Middle frontal gyrus (tissue), 1 donor: ENCODE data around the gene EIF5B.

Experiments
- DNase-seq: peaks from one replicate; pipeline ENCODE4 v3.0.0-alpha.2; 2015; ENCODE audit warnings: low spot score; ENCODE audit errors: extremely low spot score

Gene EIF5B

GRCh38 chr2:99373144-99373543, 36.0 kb downstream of the EIF5B start:
- DNase-seq = no peak

GRCh38 chr2:99374747-99375146, 37.6 kb downstream of the EIF5B start:
- DNase-seq = no peak

GRCh38 chr2:99376254-99376864, 39.2 kb downstream of the EIF5B start:
- DNase-seq = no peak

GRCh38 chr2:99377879-99378278, 40.7 kb downstream of the EIF5B start:
- DNase-seq = no peak

- no peak for DNase-seq
Observed at GRCh38 chr2:99380376-99381010, 43.3 kb downstream of the EIF5B start.

GRCh38 chr2:99382143-99382542, 45.0 kb downstream of the EIF5B start:
- DNase-seq = no peak

- DNase-seq = no peak
Observed at GRCh38 chr2:99386011-99386410, 48.8 kb downstream of the EIF5B start.

- no peak for DNase-seq
Observed at GRCh38 chr2:99388892-99389291, 51.7 kb downstream of the EIF5B start.

GRCh38 chr2:99389371-99389770, 52.2 kb downstream of the EIF5B start:
- DNase-seq = no peak

GRCh38 chr2:99389946-99390345, 52.8 kb downstream of the EIF5B start:
- DNase-seq = no peak

- DNase-seq = no peak
Observed at GRCh38 chr2:99395589-99396130, 58.5 kb downstream of the EIF5B start.

- no peak for DNase-seq
Observed at GRCh38 chr2:99397266-99397920, 60.2 kb downstream of the EIF5B start.

- DNase-seq = no peak
Observed at GRCh38 chr2:99398303-99398702, 61.1 kb downstream of the EIF5B start.

- no peak for DNase-seq
Observed at GRCh38 chr2:99399063-99399462, 61.9 kb downstream of the EIF5B start.

- no peak for DNase-seq
Observed at GRCh38 chr2:99399795-99400194, 62.6 kb downstream of the EIF5B start.

GRCh38 chr2:99401841-99402240, 64.7 kb downstream of the EIF5B start:
- DNase-seq = no peak

- no peak for DNase-seq
Observed at GRCh38 chr2:99403084-99403483, 65.9 kb downstream of the EIF5B start.

- DNase-seq = no peak
Observed at GRCh38 chr2:99403524-99403923, 66.3 kb downstream of the EIF5B start.

GRCh38 chr2:99404039-99404796, 67.0 kb downstream of the EIF5B start:
- DNase-seq = no peak

GRCh38 chr2:99404797-99405669, 67.8 kb downstream of the EIF5B start:
- DNase-seq = no peak

- no peak for DNase-seq
Observed at GRCh38 chr2:99406137-99406536, 68.9 kb downstream of the EIF5B start.
